ENCODE results near the gene SFMBT1. TPM values are rescaled to one million over a fixed set of nuclear protein-coding genes. Genes with fewer than 3 reads are reported as not detected.

Gene SFMBT1
- total RNA-seq, 1 donor from 2014 or later, result 5.5 TPM

DNA sequence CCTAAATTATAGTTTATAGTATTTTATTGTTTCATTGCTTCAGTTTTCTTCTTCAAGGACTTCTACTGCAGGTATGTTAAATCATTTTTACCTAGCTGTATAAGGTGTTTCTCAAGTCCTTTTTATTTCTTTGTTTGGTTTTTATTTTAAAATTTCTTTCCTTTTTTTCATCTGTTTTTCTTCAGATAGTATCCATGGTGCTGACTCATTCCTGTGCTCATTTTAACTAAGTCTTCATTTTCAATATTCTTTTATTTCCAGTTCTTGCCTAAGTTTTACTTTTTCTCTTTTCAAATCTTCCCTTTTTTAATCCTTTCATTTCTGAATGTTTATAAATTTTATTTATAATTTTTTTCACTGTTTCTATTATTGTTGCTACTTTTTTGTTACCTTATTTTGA lies 106.3 kb downstream of the SFMBT1 start:
- no peak overlapping the region for H3K27ac ChIP-seq (ENCODE audit: low read depth, low read length)
- H3K27me3 Mint-ChIP-seq (ENCODE audit: low read depth, unreplicated experiment), result no peaks in the 10 kb centered on the region
- no peaks in the 10 kb centered on the region for H3K4me1 Mint-ChIP-seq (ENCODE audit: low read depth, unreplicated experiment)
- no peak overlapping the region for H3K4me3 Mint-ChIP-seq (ENCODE audit: unreplicated experiment)
- H3K79me2 ChIP-seq (ENCODE audit: insufficient read depth, low read length), result no peaks in the 10 kb centered on the region
- no peak overlapping the region for H3K9ac ChIP-seq (ENCODE audit: low read length)
- no peak overlapping the region for H3K27ac Mint-ChIP-seq (ENCODE audit: unreplicated experiment)
- H3K27me3 ChIP-seq (ENCODE audit: insufficient read depth, low read length), result no peaks in the 10 kb centered on the region
- no peaks in the 10 kb centered on the region for H4K20me1 ChIP-seq (ENCODE audit: insufficient read depth, low read length)
- no peaks in the 10 kb centered on the region for H3K36me3 Mint-ChIP-seq (ENCODE audit: low read depth, unreplicated experiment)
- no peaks in the 10 kb centered on the region for H3K36me3 ChIP-seq (ENCODE audit: insufficient read depth, low read length)
- H3K4me3 ChIP-seq (ENCODE audit: insufficient read depth, low read depth, low read length), result no peak overlapping the region
- no peak overlapping the region for H2AFZ ChIP-seq (ENCODE audit: low read depth, low read length)
- no peaks in the 10 kb centered on the region for H3K4me1 ChIP-seq (ENCODE audit: insufficient read depth, low read length)
- TF ChIP-seq EZH2 (IDR thresholded peaks at IDR 0.05; ENCODE audit: insufficient read depth, low read length), result no peak
- TF ChIP-seq CTCF (IDR thresholded peaks at IDR 0.05; ENCODE audit: insufficient read depth, low read depth, low read length), result no peak
- H3K9me3 Mint-ChIP-seq (ENCODE audit: unreplicated experiment), result no peaks in the 10 kb centered on the region
- DNase-seq (ENCODE audit: low read depth) (no peak), FAIRE-seq (no peak)
- H3K9me3 ChIP-seq (ENCODE audit: insufficient read depth, low read depth, low read length), result no peaks in the 10 kb centered on the region
- H3K4me2 ChIP-seq (ENCODE audit: low read length), result no peak overlapping the region

DNA sequence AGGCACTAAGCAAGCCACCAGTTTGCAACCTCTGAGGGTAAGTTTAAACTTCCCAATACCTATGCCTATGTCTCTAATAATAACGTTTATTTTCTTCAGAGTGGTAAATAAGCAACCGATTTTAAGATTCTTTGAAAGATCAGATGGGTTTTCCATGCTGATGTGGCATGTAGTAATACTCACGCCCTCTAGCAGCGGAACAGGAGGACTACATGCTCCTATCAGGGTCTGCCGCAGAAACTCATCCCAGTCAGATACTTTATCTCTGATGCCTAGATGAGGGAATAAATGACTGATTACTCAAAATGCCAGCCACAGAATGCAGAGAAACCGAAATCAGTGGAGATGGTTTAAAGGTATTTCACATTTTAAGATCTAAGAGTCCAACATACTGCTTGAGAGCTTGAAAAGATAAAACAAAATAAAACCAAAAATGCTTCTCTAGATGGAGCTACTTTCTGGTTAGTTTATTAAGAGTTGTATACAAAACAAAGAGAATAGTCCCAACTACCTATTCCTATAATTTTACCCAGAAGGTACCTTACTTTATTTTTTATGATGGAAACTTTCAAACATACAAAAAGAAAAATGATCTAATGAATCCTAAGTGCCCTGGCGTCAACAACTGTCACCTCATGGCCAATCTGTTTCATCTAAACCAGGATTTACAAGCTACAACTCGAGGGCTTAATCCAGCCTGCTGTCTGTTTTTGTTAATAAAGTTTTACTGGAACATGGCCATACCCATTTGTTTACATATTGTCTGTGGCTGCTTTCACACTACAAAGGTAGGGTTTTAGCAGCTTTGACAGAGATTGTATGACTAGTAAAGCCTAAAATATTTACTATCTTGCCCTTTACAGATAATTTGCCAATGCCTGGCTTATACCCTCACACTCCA lies 111.0 kb downstream of the SFMBT1 start:
- H3K27ac ChIP-seq (ENCODE audit: low read depth, low read length), result no peak overlapping the region
- TF ChIP-seq CTCF (IDR thresholded peaks at IDR 0.05; ENCODE audit: insufficient read depth, low read depth, low read length), result peak; percentile 84
- no peak for TF ChIP-seq EZH2 (IDR thresholded peaks at IDR 0.05; ENCODE audit: insufficient read depth, low read length)
- H3K4me1 Mint-ChIP-seq (ENCODE audit: low read depth, unreplicated experiment), result no peaks in the 10 kb centered on the region
- H3K9ac ChIP-seq (ENCODE audit: low read length), result no peak overlapping the region
- H3K4me3 Mint-ChIP-seq (ENCODE audit: unreplicated experiment), result no peak overlapping the region
- H3K27ac Mint-ChIP-seq (ENCODE audit: unreplicated experiment), result no peak overlapping the region
- no peaks in the 10 kb centered on the region for H3K36me3 Mint-ChIP-seq (ENCODE audit: low read depth, unreplicated experiment)
- H3K36me3 ChIP-seq (ENCODE audit: insufficient read depth, low read length), result no peaks in the 10 kb centered on the region
- peak overlapping the region; percentile 40 for H2AFZ ChIP-seq (ENCODE audit: low read depth, low read length)
- no peaks in the 10 kb centered on the region for H3K4me1 ChIP-seq (ENCODE audit: insufficient read depth, low read length)
- H3K4me3 ChIP-seq (ENCODE audit: insufficient read depth, low read depth, low read length), result no peak overlapping the region
- no peaks in the 10 kb centered on the region for H3K9me3 ChIP-seq (ENCODE audit: insufficient read depth, low read depth, low read length)
- FAIRE-seq (peak; percentile 92), DNase-seq (ENCODE audit: low read depth) (peak; percentile 38)
- no peaks in the 10 kb centered on the region for H3K27me3 ChIP-seq (ENCODE audit: insufficient read depth, low read length)
- peak overlapping the region; percentile 36 for H3K4me2 ChIP-seq (ENCODE audit: low read length)
- no peaks in the 10 kb centered on the region for H3K9me3 Mint-ChIP-seq (ENCODE audit: unreplicated experiment)
- no peaks in the 10 kb centered on the region for H4K20me1 ChIP-seq (ENCODE audit: insufficient read depth, low read length)
- no peaks in the 10 kb centered on the region for H3K79me2 ChIP-seq (ENCODE audit: insufficient read depth, low read length)
- no peaks in the 10 kb centered on the region for H3K27me3 Mint-ChIP-seq (ENCODE audit: low read depth, unreplicated experiment)

DNA sequence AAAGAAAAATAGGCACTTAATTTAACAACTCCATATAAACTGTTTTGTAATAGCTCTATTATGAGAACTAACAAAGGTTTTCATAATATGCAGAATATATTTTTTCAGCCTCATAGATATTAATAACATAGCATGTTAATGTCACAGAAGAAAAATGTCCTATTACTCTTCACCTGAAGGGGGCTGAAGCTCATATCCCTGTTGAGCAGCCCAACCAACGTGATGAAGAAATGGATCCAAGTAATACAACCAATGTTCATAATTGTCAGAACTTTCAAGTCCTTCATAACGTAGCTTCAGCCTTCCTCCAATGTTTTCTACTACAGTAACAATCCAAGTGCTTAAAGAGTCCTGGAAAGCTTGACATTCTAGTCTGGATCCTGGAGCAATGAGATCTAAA lies 114.0 kb downstream of the SFMBT1 start:
- H3K27me3 Mint-ChIP-seq (ENCODE audit: low read depth, unreplicated experiment), result no peaks in the 10 kb centered on the region
- FAIRE-seq (no peak), DNase-seq (ENCODE audit: low read depth) (no peak)
- Histone ChIP-seq H3K9me3 (ENCODE audit: insufficient read depth, low read depth, low read length) (no peaks in the 10 kb centered on the region), H3K4me3 (ENCODE audit: insufficient read depth, low read depth, low read length) (no peak overlapping the region), H3K4me1 (ENCODE audit: insufficient read depth, low read length) (no peaks in the 10 kb centered on the region), H3K27ac (ENCODE audit: low read depth, low read length) (no peak overlapping the region), H4K20me1 (ENCODE audit: insufficient read depth, low read length) (no peaks in the 10 kb centered on the region), H3K36me3 (ENCODE audit: insufficient read depth, low read length) (no peaks in the 10 kb centered on the region), H3K9ac (ENCODE audit: low read length) (no peak overlapping the region), H3K79me2 (ENCODE audit: insufficient read depth, low read length) (no peaks in the 10 kb centered on the region), H3K4me2 (ENCODE audit: low read length) (no peak overlapping the region), H2AFZ (ENCODE audit: low read depth, low read length) (no peak overlapping the region), H3K27me3 (ENCODE audit: insufficient read depth, low read length) (no peaks in the 10 kb centered on the region)
- TF ChIP-seq EZH2 (IDR thresholded peaks at IDR 0.05; ENCODE audit: insufficient read depth, low read length) (no peak), CTCF (IDR thresholded peaks at IDR 0.05; ENCODE audit: insufficient read depth, low read depth, low read length) (no peak)
- H3K4me1 Mint-ChIP-seq (ENCODE audit: low read depth, unreplicated experiment), result no peaks in the 10 kb centered on the region
- no peak overlapping the region for H3K4me3 Mint-ChIP-seq (ENCODE audit: unreplicated experiment)
- peaks cover 2% of the 10 kb centered on the region for H3K36me3 Mint-ChIP-seq (ENCODE audit: low read depth, unreplicated experiment)
- H3K27ac Mint-ChIP-seq (ENCODE audit: unreplicated experiment), result no peak overlapping the region
- H3K9me3 Mint-ChIP-seq (ENCODE audit: unreplicated experiment), result no peaks in the 10 kb centered on the region
